Epithelial cell of prostate (primary cell): ENCODE data around the gene AGO3.
"Not testable (repeated sequence)": the region's sequence is repeated elsewhere in the genome, so short reads cannot be mapped to it uniquely, and the experiment has no call there.

ENCODE experiments used
- DNase-seq: peaks from one replicate; pipeline ENCODE4 v3.0.0-alpha.2; 2011; ENCODE audit warnings: low read depth, low spot score
- H3K27ac ChIP-seq: fragments of 450-650 bp; 2 replicates; pipeline ENCODE4 v1.5.1; 2017; ENCODE audit warnings: mild to moderate bottlenecking

Gene AGO3

GRCh38 chr1:35980090-35980489 is 49.2 kb downstream of the AGO3 start:
- H3K27ac ChIP-seq: no peak overlapping the region
- no peak for DNase-seq

GRCh38 chr1:35988237-35988636 is 57.3 kb downstream of the AGO3 start:
- DNase-seq: no peak

DNA sequence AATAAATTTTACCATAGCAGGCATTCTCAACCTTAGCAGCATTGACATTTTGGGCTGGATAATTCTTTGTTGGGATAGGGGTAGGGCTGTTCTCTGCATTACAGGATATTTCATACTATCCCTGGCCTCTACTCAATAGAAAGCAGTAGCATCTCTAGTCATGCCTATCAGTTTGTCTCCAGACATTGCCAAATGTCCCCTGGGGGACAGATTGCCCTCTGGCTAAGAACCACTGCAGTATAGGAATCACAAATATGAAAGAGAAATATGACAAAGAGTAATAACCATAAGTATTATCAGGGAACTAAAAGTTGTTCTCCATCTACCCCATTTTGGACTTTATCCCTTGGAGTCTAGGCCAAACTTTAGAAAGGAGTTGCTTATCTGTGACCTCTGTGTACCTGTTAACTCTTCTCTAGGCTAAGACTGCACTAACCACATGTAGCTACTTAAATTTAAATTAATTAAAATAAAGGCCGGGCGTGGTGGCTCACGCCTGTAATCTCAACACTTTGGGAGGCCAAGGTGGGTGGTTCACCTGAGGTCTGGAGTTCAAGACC is 76.1 kb downstream of the AGO3 start:
- no peak for DNase-seq
- H3K27ac ChIP-seq: no peak overlapping the region

More at GRCh38 chr1:35988237-35988636, 57.3 kb downstream of the AGO3 start:
- H3K27ac ChIP-seq: no peak overlapping the region

- DNase-seq: no peak
- peak overlapping the region; percentile 63 for H3K27ac ChIP-seq
Observed at GRCh38 chr1:36007741-36008140, 76.8 kb downstream of the AGO3 start.

- DNase-seq: peak; percentile 59
- peak overlapping the region; percentile 63 for H3K27ac ChIP-seq
Observed at GRCh38 chr1:36008546-36009197, 77.8 kb downstream of the AGO3 start.

GRCh38 chr1:36014722-36015220 is 83.9 kb downstream of the AGO3 start:
- no peak overlapping the region for H3K27ac ChIP-seq
- DNase-seq: no peak

GRCh38 chr1:36016686-36017085 is 85.8 kb downstream of the AGO3 start:
- no peak overlapping the region for H3K27ac ChIP-seq
- DNase-seq: no peak

DNA sequence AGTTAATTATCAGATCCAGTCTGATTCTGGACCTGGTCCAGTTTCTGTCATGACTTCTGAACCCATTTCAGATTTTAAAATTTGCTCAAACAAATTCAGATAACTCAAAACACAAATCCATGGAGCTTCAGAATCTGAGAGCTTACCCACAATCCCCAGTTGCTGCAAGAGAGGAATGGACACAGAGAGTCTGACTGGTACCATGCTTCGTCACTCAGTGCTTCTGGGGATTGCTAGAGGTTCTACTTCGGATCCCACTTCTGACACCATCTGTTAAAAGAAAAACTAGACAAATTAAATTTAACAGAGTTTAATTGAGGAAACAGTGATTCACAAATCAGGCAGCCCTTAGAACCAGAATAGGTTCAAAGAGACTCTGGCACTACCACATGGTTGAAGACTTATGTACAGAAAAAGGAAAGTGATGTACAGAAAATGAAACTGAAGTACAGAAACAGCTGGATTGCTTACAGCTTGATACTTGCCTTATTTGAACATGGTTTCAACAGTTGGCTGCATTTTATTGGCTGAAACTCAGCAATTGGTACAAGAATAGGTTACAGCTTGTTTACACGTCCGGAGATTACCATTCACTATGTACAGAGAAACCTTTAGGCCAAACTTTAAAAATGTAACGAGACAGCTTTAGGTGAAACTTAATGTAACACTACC is 92.3 kb downstream of the AGO3 start:
- DNase-seq: peak; percentile 36
- no peak overlapping the region for H3K27ac ChIP-seq

DNA sequence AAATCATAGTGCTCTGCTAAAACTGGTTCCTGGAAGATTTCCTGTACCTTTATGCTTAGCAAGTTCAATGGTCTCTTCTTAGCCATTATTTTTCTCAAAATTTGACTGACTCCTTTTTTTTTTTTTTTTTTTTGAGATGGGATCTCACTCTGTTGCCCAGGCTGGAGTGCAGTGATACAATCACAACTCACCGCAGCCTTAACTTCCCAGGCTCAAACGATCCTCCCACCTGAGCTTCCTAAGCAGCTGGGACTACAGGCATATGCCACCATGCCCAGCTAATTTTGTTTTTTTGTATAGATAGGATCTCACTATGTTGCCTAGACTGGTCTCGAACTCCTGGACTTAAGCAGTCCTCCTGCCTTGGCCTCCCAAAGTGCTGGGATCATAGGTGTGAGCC is 93.1 kb downstream of the AGO3 start:
- not testable (repeated sequence) for DNase-seq, H3K27ac ChIP-seq

- DNase-seq: no peak
- no peak overlapping the region for H3K27ac ChIP-seq
Observed at GRCh38 chr1:36024847-36025246, 93.9 kb downstream of the AGO3 start.

DNA sequence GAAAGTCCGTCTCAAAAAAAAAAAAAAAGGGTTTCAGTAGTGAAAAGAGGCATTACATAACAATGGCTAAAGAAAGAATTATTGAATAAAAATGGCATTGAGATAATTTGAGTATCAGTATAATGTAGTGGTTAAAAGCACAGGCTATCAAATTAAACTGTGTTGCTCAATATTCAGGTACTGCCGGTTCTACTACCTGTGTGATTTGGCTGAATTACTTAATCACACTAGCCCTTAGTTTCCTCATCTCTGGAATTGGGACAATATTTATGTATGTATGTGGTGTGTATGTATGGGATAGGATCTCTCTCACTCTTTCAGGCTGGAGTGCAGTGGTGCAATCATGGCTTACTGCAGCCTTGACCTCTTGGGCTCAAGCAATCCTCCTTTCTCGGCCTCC is 96.9 kb downstream of the AGO3 start:
- no peak overlapping the region for H3K27ac ChIP-seq
- no peak for DNase-seq

- DNase-seq: no peak
- no peak overlapping the region for H3K27ac ChIP-seq
Observed at GRCh38 chr1:36031441-36031840, 100.5 kb downstream of the AGO3 start.

DNA sequence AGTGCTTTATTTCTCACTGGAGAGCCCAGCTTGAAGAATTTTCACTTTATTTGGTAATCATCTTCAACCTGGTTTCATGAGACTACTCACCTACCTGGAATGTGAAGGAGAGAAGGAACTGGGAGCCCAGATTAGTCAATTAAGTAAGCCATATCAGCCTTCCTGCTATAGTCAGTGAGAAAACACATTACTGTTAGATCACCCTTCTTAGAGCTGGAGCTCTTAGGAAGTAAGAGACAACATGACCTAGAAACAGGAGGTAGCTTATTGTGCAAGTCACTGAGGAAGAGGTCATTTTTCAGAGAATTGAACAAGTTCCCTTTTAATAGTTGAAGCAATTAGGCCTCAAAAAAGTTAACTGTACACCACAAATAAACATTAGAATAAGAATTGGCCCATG is 103.8 kb downstream of the AGO3 start:
- peak; percentile 76 for DNase-seq
- peak overlapping the region; percentile 76 for H3K27ac ChIP-seq

DNA sequence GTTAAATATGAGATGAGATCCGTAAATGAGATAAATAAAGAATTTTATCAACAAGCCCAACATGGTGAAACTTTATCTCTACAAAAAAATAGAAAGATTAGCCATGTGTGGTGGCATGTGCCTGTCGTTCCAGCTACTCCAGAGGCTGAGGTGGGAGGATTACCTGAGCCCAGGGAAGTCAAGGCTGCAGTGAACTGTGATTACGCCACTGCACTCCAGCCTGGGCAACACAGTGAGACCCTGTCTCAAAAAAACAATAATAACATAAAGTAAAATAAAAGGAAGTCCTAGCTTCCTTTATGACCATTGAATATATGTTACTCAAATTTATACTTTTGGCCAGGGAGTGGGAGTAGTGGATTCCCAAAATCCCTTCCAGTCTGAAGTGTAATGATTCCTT is 104.2 kb downstream of the AGO3 start:
- H3K27ac ChIP-seq: peak overlapping the region; percentile 76
- no peak for DNase-seq

DNA sequence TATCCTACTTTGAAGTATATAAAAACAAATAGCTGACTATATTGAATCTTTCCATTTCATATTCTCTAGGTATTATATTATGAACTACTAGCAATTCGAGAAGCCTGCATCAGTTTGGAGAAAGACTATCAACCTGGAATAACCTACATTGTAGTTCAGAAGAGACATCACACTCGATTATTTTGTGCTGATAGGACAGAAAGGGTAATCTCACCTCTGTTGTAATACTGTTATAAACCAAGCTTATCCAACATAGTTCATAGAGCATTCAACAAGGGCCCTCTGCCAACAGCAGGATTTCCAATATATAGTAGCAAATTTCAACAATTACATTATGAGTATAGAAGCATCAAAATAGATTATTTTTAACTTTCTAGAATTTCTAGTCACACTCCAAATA is 109.3 kb downstream of the AGO3 start:
- no peak for DNase-seq
- H3K27ac ChIP-seq: no peak overlapping the region

- no peak overlapping the region for H3K27ac ChIP-seq
- DNase-seq: no peak
Observed at GRCh38 chr1:36051821-36052220, 120.9 kb downstream of the AGO3 start.

DNA sequence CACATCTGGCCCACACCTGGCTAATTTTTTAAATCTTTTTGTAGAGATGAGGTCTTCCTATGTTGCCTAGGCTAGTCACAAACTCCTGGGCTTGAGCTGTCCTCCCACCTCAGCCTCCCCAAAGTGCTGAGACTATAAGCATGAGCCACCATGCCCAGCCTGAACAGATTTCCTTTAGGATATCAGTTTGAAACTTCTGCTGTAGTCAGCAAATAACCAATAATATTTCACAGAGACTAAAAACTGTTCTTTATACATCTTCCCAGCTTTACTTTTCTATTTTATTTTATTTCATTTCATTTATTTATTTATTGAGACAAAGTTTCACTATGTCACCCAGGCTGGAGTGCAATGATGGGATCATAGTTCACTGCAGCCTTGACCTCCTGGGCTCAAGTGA is 123.1 kb downstream of the AGO3 start:
- H3K27ac ChIP-seq: no peak overlapping the region
- no peak for DNase-seq

GRCh38 chr1:36055706-36056105 is 124.8 kb downstream of the AGO3 start:
- no peak overlapping the region for H3K27ac ChIP-seq
- no peak for DNase-seq

DNA sequence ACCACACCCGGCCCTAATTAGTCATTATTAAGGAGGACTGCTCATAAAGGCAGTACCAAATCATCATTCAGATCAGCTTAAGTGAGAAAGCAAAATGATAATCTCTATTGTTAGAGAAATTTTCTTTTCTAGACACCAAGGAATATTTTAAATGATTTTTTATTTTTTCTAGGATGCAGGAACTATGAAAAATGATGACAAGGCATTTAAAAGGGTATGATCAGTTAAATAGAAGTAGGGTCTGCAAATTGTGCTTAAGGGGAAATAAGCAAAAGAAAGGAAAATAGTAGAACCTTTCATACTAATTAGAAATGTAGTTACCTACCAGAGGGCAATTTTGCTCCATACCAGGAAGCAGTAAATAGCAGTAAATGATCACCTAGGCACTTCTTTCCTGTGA is 131.4 kb downstream of the AGO3 start:
- DNase-seq: no peak
- H3K27ac ChIP-seq: no peak overlapping the region

- H3K27ac ChIP-seq: no peak overlapping the region
- no peak for DNase-seq
Observed at GRCh38 chr1:36067871-36068270, 137.0 kb downstream of the AGO3 start.

DNA sequence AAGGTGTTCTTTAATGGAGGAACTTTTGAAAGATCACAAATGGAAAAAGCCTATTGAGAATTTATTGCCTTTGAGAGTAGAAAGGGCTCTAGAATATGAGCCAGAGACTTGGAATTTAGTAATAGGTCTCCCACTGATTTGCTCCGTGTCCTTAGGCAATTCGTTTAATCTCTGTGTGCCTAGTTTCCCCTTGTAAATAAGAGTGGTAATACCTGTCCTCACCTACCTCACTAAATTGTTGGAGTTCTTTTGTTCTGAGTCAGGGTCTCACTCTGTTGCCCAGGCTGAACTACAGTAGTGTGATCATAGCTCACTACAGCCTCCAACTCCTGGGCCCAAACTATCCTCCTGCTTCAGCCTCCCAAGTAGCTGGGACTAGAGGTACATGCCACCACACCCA is 138.0 kb downstream of the AGO3 start:
- no peak for DNase-seq

DNA sequence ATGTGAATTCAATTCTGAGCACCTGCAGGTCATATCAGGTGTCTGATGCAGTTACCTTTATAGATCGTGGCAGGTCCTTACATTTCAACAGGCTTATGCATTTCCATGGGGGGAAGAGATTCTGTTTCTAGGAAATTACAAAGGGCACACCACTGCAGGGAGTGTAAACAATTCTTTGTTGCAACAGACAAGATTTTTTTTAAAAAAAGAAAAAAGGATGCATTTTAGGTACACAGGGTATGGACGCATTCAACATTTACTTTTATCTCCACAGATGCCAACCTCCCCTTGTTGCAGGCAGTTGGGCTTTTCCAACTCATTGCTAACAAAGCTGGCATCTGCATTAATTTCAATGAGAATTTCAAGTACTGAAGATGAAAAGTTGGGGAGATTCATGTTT is 139.4 kb downstream of the AGO3 start:
- DNase-seq: no peak

More for the DNA sequence above, 138.0 kb downstream of the AGO3 start:
- H3K27ac ChIP-seq: no peak overlapping the region

More for the DNA sequence above, 139.4 kb downstream of the AGO3 start:
- no peak overlapping the region for H3K27ac ChIP-seq
